Activated T-helper 17 cell treated with anti-CD3 and anti-CD28 coated beads, Interleukin-2, amount 50 U/mL, for 72 hours (primary cell): ENCODE data around the gene PFKFB2. TPM values are rescaled to one million over a fixed set of nuclear protein-coding genes. Genes with fewer than 3 reads are reported as not detected.
A peak's percentile ranks its signal among the peaks of the same experiment; 100 is the strongest.
"Not testable (repeated sequence)": the region's sequence is repeated elsewhere in the genome, so short reads cannot be mapped to it uniquely, and the experiment has no call there.

Source experiments
- ATAC-seq: fragments of 150-1000 bp; cut with Tn5 transposase; replicated peaks from 2 replicates; pipeline ENCODE4 v1.10.0; 2021; ENCODE audit warnings: mild to moderate bottlenecking, moderate library complexity
- H3K27ac Mint-ChIP-seq: one replicate; pipeline ENCODE4 v1.8.0; 2022; ENCODE audit warnings: mixed read lengths
- H3K27me3 Mint-ChIP-seq: one replicate; pipeline ENCODE4 v1.8.0; 2022; ENCODE audit warnings: mixed read lengths
- H3K36me3 Mint-ChIP-seq: one replicate; pipeline ENCODE4 v1.8.0; 2022; ENCODE audit warnings: low read depth, mild to moderate bottlenecking, mixed read lengths
- H3K4me1 Mint-ChIP-seq: one replicate; pipeline ENCODE4 v1.8.0; 2022; ENCODE audit warnings: mixed read lengths
- H3K4me3 Mint-ChIP-seq: one replicate; pipeline ENCODE4 v1.8.0; 2022; ENCODE audit warnings: mild to moderate bottlenecking, mixed read lengths
- H3K9me3 Mint-ChIP-seq: one replicate; pipeline ENCODE4 v1.8.0; 2022; ENCODE audit warnings: mixed read lengths
- total RNA-seq, 2 donors: library from RNA; stranded (reverse); gene quantifications; one replicate each; pipeline ENCODE4 v1.2.3, GENCODE V29; 2022

The PFKFB2 gene
- total RNA-seq, 2 donors from 2014 or later, result 0.85 to 1.3 TPM

GRCh38 chr1:207041397-207041796 is 11.7 kb upstream of the PFKFB2 start:
- H3K27ac Mint-ChIP-seq, H3K9me3 Mint-ChIP-seq, H3K27me3 Mint-ChIP-seq, H3K4me1 Mint-ChIP-seq, ATAC-seq, H3K4me3 Mint-ChIP-seq: not testable (repeated sequence)
- H3K36me3 Mint-ChIP-seq, result peaks cover 40% of the 10 kb centered on the region

GRCh38 chr1:207045453-207045852 is 7.6 kb upstream of the PFKFB2 start:
- Mint-ChIP-seq H3K36me3 (peaks cover 79% of the 10 kb centered on the region), H3K27me3 (no peaks in the 10 kb centered on the region), H3K4me1 (peaks cover 19% of the 10 kb centered on the region), H3K4me3 (no peak overlapping the region), H3K9me3 (no peaks in the 10 kb centered on the region), H3K27ac (no peak overlapping the region)
- no peak for ATAC-seq

GRCh38 chr1:207047505-207047904 is 5.6 kb upstream of the PFKFB2 start:
- no peak overlapping the region for H3K4me3 Mint-ChIP-seq
- H3K9me3 Mint-ChIP-seq, result no peaks in the 10 kb centered on the region
- H3K36me3 Mint-ChIP-seq, result peaks cover 77% of the 10 kb centered on the region
- peaks cover 25% of the 10 kb centered on the region for H3K4me1 Mint-ChIP-seq
- H3K27me3 Mint-ChIP-seq, result no peaks in the 10 kb centered on the region
- no peak overlapping the region for H3K27ac Mint-ChIP-seq
- ATAC-seq, result no peak

GRCh38 chr1:207048041-207048440 is 5.0 kb upstream of the PFKFB2 start:
- H3K9me3 Mint-ChIP-seq, result no peaks in the 10 kb centered on the region
- no peak overlapping the region for H3K4me3 Mint-ChIP-seq
- peaks cover 72% of the 10 kb centered on the region for H3K36me3 Mint-ChIP-seq
- H3K4me1 Mint-ChIP-seq, result peaks cover 31% of the 10 kb centered on the region
- ATAC-seq, result no peak
- H3K27ac Mint-ChIP-seq, result no peak overlapping the region
- H3K27me3 Mint-ChIP-seq, result no peaks in the 10 kb centered on the region

GRCh38 chr1:207049054-207049453 is 4.0 kb upstream of the PFKFB2 start:
- no peak for ATAC-seq
- Mint-ChIP-seq H3K27ac (no peak overlapping the region), H3K36me3 (peaks cover 62% of the 10 kb centered on the region), H3K9me3 (no peaks in the 10 kb centered on the region), H3K4me3 (peak overlapping the region; percentile 100), H3K4me1 (peaks cover 34% of the 10 kb centered on the region), H3K27me3 (no peaks in the 10 kb centered on the region)

- peaks cover 34% of the 10 kb centered on the region for H3K4me1 Mint-ChIP-seq
- ATAC-seq, result no peak
- H3K36me3 Mint-ChIP-seq, result peaks cover 57% of the 10 kb centered on the region
- H3K4me3 Mint-ChIP-seq, result peak overlapping the region; percentile 100
- H3K9me3 Mint-ChIP-seq, result no peaks in the 10 kb centered on the region
- no peaks in the 10 kb centered on the region for H3K27me3 Mint-ChIP-seq
- peak overlapping the region; percentile 99 for H3K27ac Mint-ChIP-seq
Measured at GRCh38 chr1:207049514-207049913, 3.6 kb upstream of the PFKFB2 start.

- no peaks in the 10 kb centered on the region for H3K27me3 Mint-ChIP-seq
Measured at GRCh38 chr1:207049974-207050391, 3.1 kb upstream of the PFKFB2 start.

GRCh38 chr1:207050480-207051190 is 2.4 kb upstream of the PFKFB2 start:
- no peaks in the 10 kb centered on the region for H3K9me3 Mint-ChIP-seq
- peaks cover 32% of the 10 kb centered on the region for H3K4me1 Mint-ChIP-seq
- no peaks in the 10 kb centered on the region for H3K27me3 Mint-ChIP-seq
- peak overlapping the region; percentile 100 for H3K4me3 Mint-ChIP-seq
- peak; percentile 65 for ATAC-seq
- peaks cover 46% of the 10 kb centered on the region for H3K36me3 Mint-ChIP-seq
- peak overlapping the region; percentile 99 for H3K27ac Mint-ChIP-seq

More at GRCh38 chr1:207049974-207050391, 3.1 kb upstream of the PFKFB2 start:
- Mint-ChIP-seq H3K4me3 (peak overlapping the region; percentile 100), H3K4me1 (peaks cover 34% of the 10 kb centered on the region), H3K36me3 (peaks cover 53% of the 10 kb centered on the region), H3K27ac (peak overlapping the region; percentile 99), H3K9me3 (no peaks in the 10 kb centered on the region)
- peak; percentile 38 for ATAC-seq

GRCh38 chr1:207051191-207051943 is 1.7 kb upstream of the PFKFB2 start, which contains the start of gene YOD1:
Gene YOD1 (minus strand): TSS chr1:207051208. CDS start chr1:207051030, 178 bp downstream.
- Mint-ChIP-seq H3K27ac (peak within 1 kb of the TSS; percentile 99), H3K9me3 (no peaks in the 10 kb centered on the region), H3K4me1 (peaks cover 29% of the 10 kb centered on the region), H3K27me3 (no peaks in the 10 kb centered on the region), H3K36me3 (peaks cover 39% of the 10 kb centered on the region), H3K4me3 (peak within 1 kb of the TSS; percentile 100)
- ATAC-seq, result peak; percentile 57

GRCh38 chr1:207054491-207054890 is 1.4 kb downstream of the PFKFB2 start:
- Mint-ChIP-seq H3K4me3 (peak overlapping the region; percentile 100), H3K36me3 (peaks cover 8% of the 10 kb centered on the region), H3K27me3 (no peaks in the 10 kb centered on the region), H3K9me3 (no peaks in the 10 kb centered on the region), H3K4me1 (peaks cover 23% of the 10 kb centered on the region), H3K27ac (no peak overlapping the region)
- ATAC-seq, result no peak

- no peak for ATAC-seq
- Mint-ChIP-seq H3K36me3 (no peaks in the 10 kb centered on the region), H3K27ac (no peak overlapping the region), H3K27me3 (no peaks in the 10 kb centered on the region), H3K4me1 (peaks cover 19% of the 10 kb centered on the region), H3K4me3 (no peak overlapping the region), H3K9me3 (no peaks in the 10 kb centered on the region)
Measured at GRCh38 chr1:207055386-207056001, 2.4 kb downstream of the PFKFB2 start.

GRCh38 chr1:207056673-207057072 is 3.6 kb downstream of the PFKFB2 start:
- Mint-ChIP-seq H3K27me3 (no peaks in the 10 kb centered on the region), H3K4me1 (peaks cover 13% of the 10 kb centered on the region), H3K36me3 (no peaks in the 10 kb centered on the region), H3K9me3 (no peaks in the 10 kb centered on the region), H3K27ac (no peak overlapping the region), H3K4me3 (no peak overlapping the region)
- ATAC-seq, result no peak

- H3K36me3 Mint-ChIP-seq, result no peaks in the 10 kb centered on the region
- no peak for ATAC-seq
Measured at GRCh38 chr1:207058252-207058651, 5.2 kb downstream of the PFKFB2 start.

GRCh38 chr1:207058878-207059867 is 6.1 kb downstream of the PFKFB2 start:
- Mint-ChIP-seq H3K36me3 (no peaks in the 10 kb centered on the region), H3K4me3 (no peak overlapping the region), H3K27me3 (no peaks in the 10 kb centered on the region), H3K9me3 (no peaks in the 10 kb centered on the region), H3K4me1 (peaks cover 4% of the 10 kb centered on the region), H3K27ac (no peak overlapping the region)
- no peak for ATAC-seq

More at GRCh38 chr1:207058252-207058651, 5.2 kb downstream of the PFKFB2 start:
- Mint-ChIP-seq H3K4me3 (no peak overlapping the region), H3K4me1 (peaks cover 6% of the 10 kb centered on the region), H3K27ac (no peak overlapping the region), H3K27me3 (no peaks in the 10 kb centered on the region), H3K9me3 (no peaks in the 10 kb centered on the region)
